Testis (tissue), 2 donors: ENCODE measurements around the gene C11orf52.

Experiments
- POLR2A ChIP-seq: fragments of 450-650 bp; IDR thresholded peaks from one replicate; pipeline ENCODE4 v1.6.1; 2017; ENCODE audit warnings: antibody characterized with exemption, mild to moderate bottlenecking, moderate library complexity
- TF ChIP-seq, protein P1 (sequence below), 3 experiments: fragments of 450-650 bp in 2 of 3; fragments of 200-600 bp in 1 of 3; sonication (generic) in 1 of 3; IDR thresholded peaks; one replicate each; pipeline ENCODE4 v1.5.1; 2016 to 2019; ENCODE audit warnings: antibody characterized with exemption in 3 of 3, mild to moderate bottlenecking in 2 of 3, moderate library complexity in 1 of 3

DNA sequence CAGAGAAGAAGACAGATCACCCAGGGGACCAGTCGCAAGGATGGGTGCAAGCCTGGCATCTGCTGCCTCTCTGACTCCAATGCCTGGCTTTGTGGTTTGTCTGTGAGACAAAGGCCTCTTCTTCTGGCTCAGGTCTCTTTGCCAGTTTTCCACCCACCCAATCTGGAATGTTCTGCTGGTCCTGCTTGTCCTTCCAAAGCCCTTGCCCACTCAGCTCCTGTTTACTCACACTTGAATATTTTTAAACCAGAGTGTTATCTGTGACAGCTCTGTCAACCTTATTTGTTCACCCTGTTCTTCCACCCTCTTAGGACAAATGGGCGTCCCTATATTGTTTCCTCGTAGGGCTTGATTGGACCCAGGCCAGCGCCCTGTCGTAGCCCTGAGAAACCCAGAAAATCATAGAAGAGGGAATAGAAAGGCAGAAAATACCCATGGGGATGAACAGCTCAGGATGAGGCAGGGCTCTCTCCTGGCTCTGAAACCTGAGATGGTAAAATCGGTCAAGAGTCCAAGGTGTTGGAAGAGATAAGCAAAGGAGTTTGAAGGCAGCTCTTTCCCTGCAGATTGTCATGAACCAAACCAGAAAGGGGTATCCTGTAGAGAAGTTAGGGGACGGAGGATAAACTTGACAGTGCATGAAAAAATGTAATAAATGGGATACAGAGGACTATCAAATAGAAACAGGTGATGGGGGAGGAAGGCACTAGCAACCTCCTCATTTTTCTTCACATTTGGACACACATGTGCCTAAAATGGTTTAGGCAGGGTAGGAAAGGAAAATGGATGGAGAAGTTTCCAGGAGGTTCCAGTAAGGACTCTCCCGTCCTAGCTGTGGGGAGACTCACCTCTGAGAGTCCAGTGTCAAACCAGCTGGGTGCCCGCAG is 7.8 kb upstream of the C11orf52 start:
- TF ChIP-seq, protein P1, sequence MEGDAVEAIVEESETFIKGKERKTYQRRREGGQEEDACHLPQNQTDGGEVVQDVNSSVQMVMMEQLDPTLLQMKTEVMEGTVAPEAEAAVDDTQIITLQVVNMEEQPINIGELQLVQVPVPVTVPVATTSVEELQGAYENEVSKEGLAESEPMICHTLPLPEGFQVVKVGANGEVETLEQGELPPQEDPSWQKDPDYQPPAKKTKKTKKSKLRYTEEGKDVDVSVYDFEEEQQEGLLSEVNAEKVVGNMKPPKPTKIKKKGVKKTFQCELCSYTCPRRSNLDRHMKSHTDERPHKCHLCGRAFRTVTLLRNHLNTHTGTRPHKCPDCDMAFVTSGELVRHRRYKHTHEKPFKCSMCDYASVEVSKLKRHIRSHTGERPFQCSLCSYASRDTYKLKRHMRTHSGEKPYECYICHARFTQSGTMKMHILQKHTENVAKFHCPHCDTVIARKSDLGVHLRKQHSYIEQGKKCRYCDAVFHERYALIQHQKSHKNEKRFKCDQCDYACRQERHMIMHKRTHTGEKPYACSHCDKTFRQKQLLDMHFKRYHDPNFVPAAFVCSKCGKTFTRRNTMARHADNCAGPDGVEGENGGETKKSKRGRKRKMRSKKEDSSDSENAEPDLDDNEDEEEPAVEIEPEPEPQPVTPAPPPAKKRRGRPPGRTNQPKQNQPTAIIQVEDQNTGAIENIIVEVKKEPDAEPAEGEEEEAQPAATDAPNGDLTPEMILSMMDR (IDR thresholded peaks at IDR 0.05) = no peak
- no peak for TF ChIP-seq POLR2A
